OCI-M2 (cell line): ENCODE measurements around the gene HNF4A.

ENCODE experiments used
- DNase-seq: peaks from one replicate; lab custom pipeline; 2025; ENCODE audit not compliant: unreplicated experiment; lab: John Stamatoyannopoulos, UW

HNF4A gene

DNA sequence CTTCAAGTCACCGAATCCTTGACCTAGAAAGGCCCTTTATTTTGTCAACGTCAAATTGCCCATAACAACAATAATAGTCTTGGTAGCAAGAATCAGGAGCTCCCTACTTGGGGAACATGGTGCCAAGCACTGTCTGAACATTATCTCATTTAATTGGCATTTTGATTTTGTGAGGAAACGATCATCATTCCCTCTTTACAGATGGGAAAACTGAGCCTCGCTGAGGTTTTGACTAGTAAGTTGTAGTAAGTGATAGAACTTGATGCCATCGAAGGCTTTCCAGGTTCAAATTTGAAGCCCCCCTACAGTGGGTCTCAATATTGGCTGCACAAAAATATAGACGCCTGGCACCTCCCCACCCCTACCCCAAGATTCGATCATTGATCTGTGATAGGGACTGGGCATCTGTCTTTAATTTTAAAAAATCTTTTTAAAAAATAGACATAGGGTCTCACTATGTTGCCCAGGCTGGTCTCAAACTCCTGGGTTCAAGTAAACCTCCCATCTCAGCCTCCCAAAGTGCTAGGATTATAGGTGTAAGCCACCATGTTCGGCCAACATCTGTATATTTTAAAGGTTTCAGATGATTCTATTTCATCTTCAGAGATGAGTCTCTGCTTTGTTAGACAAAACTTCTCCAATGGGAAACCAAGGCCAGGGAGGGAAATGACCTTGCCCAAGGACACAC, 36.7 kb downstream of the HNF4A start:
- no peak for DNase-seq

DNA sequence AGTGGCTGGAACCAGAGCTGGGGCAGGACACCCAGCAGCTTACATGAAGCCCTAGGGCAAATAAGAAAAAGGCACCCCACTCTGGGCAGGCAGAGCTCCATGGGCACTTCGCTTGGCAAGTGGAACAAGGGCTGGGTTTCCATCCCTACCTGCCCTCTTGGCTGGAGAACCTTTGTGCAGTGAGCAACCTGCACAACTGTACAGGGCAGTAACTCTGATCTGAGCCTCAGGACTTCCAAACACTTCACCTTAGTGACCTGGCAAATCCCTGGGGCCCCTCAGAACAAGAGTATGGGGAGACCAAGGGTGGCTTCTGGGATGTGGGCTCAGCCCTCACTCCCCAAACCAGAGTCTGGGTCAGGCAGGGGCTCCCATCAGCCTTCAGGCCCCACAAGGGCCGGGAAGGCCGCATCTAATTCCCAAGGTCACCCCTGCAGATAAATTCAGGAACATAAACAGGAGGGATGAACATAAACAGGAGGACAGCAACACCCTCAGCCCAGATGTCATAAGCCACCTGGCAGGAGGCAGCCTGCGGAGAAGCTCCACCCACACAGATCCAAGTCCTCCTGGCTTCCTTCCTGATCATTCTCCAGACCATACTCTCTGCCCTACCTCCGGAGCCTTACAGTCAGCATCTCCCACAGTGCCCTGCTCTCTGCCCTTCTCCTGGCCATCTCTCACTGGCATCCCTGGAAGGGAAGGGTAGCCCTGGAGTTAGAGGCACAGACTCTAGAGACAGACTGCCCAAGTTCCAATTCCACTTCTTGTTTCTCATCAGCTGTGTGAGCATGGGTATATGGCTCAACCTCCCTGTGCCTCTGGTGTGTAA, 37.5 kb downstream of the HNF4A start:
- no peak for DNase-seq

DNA sequence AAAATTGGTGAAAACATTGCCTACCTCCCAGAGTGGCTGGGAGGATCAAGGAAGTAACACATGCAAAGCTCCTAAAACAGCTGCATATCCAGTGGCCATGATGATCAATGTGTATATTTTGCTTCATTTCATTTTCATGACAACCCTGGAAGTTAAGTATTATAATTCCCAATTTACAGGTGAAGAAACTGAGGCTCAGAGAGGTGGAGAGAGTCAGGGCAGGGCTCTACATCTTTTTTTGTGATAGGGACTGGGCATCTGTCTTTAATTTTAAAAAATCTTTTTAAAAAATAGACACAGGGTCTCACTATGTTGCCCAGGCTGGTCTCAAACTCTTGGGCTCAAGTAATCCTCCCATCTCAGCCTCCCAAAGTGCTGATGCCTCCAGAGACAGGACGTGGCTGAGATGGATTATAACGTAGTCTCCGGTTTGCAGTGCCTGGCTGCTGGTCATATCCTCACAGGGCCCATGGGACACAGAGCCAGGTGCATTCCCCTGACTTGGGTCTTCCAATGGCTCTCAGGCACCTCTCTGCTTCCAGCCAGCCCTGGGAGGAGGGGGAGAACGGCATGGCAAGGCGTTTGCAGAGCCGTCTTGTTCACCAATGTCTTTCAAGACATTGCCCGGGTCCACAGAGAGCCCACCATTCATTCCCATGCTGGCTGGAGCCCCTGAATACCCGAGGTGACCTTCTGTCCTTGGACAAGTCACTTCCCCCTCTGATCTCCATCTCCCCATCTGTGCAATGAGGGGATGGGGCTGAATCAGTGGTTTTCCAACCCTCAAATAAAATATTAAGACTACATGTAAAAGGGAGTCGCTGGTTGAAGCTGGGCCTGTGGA, 38.3 kb downstream of the HNF4A start:
- DNase-seq = no peak

- DNase-seq = no peak
These were observed 38.9 kb downstream of the HNF4A start for GRCh38 chr20:44394452-44394701.

GRCh38 chr20:44394702-44395460, 39.4 kb downstream of the HNF4A start:
- DNase-seq = peak; percentile 84

DNA sequence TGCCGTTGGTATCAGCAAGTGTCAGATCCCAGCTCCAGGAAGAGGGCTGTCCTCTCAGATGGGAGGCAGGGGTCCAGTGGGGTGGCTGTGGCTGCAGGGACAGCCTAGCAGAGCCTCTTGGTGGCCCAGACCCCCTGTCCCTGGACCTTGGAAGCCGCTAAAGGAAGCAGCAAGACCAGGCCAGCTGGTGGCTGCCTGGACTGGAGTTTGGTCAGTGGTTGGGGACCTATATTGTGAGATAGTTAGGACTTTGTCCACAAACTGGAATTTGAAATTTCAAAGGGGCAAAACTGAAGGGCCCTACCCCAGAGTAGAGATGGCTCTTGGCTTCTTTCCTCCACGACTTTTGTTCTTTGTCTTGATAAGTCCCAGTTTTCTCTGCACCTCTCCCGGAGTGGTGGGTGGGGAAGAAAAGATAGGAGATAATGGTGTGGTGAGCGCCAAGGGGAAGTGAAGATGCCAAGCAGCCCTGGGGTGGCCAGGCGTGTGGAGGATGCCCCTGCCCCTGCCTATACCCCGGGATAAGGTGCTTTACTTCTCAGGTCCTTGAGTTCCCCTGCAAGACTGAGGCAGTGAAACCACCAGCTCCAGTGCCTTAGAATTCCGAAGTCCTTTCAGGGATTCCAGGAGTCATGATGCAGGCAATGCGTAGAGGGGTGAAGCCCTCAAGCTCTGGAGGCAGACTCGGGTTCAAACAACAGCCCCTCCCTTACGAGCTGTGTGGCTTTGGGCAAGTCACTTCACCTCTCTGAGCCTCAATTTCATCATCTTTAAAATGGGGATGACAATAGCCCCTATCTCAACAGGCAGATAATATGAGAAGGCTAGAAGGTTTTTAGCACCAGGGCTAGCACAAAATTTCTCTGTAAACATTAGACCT, 40.2 kb downstream of the HNF4A start:
- no peak for DNase-seq

DNA sequence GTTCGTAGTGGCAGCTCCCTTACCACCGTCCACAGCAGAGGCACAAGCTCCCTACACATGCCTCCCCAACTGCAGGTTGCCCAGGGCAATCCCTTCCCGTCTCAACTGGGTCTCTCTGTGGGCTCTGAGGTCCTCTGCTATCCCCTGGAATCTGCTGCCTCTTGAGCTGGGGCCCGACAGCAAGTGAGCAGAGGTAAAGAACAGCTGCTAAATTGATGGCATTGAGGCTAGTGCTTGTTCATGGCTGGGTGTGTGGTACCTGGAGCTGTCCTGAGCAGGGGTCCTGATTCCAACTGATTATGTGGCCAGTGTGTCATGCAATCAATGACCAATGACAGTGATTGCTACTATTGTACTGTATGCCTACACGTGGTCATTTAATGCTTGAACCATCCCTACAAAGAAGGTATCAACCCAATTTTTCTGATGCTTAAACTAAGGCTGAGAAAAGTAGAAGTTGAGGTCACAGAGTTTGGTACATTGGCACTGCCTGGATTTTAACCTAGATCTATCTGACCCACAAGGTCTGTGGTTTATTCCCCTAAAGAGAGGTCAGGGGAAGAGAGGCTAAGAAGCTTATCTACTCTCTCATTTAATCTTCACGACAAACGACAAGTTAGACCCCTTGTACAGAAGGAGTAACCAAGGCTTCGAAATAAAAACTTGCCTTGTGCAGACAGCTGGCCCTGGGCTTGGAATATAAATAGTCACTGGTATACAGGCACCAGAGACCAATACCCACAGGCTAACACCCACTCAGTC, 41.1 kb downstream of the HNF4A start:
- DNase-seq = no peak

- DNase-seq = no peak
These were observed 42.8 kb downstream of the HNF4A start for GRCh38 chr20:44398335-44398734.

- no peak for DNase-seq
These were observed 43.9 kb downstream of the HNF4A start for GRCh38 chr20:44399446-44399845.

- no peak for DNase-seq
These were observed 45.1 kb downstream of the HNF4A start for GRCh38 chr20:44400671-44400969.

DNA sequence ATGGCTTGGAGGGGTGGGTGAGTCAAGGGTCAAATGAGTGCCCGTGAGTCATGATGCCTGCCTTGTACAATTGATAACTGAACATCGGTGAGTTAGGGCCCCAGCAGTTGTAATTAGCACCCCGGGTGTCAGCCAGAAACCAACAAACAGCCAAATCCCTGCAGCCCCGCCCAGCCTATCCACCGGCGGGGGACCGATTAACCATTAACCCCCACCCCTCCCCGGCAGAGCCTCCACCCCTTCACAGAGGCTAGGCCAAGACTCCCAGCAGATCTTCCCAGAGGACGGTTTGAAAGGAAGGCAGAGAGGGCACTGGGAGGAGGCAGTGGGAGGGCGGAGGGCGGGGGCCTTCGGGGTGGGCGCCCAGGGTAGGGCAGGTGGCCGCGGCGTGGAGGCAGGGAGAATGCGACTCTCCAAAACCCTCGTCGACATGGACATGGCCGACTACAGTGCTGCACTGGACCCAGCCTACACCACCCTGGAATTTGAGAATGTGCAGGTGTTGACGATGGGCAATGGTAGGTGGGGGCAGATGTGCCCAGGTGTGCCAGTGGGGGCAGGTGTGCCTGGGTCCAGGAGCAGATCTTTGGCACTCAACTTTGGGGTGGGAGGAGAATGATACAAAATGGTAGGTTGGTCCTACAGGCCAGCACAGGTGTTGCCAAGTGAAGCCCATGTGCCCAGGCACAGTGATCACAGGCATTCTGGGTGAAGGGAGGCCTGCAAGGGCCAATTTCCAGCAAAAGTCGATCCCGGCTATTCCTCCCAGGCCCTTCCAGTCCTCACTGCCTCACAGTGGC, 45.7 kb downstream of the HNF4A start:
- DNase-seq = no peak

DNA sequence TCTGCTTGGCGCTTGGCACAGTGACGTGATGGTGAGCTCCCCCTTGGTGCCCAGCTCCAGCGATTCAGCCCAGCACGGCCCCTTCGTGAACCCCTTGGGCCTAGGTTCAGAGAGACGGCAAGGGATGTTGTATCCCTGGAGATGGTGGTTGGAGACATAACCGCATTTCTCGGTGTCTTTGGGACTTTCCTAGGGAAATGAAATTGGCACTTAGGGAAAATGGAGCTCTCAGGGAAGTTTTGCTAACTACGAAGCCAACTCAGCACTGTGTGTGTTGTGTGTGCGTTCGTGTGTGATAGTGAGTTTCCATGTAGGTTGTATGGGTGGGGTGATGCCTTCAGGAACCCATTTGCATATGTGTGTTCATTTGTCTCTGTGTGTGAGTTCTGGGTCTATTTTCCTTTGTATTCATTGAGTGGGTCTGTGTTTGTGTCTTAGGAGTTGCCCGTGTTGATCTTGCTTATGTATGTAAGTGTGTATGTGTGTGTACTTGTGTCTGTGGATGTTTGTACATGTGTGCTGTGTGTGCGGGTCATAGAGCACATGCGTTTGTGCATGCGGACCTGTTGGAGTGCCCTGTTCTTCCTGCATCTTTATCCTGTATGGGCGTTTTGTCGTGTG, 46.4 kb downstream of the HNF4A start:
- DNase-seq = no peak

GRCh38 chr20:44402391-44403193, 47.1 kb downstream of the HNF4A start:
- DNase-seq = no peak

DNA sequence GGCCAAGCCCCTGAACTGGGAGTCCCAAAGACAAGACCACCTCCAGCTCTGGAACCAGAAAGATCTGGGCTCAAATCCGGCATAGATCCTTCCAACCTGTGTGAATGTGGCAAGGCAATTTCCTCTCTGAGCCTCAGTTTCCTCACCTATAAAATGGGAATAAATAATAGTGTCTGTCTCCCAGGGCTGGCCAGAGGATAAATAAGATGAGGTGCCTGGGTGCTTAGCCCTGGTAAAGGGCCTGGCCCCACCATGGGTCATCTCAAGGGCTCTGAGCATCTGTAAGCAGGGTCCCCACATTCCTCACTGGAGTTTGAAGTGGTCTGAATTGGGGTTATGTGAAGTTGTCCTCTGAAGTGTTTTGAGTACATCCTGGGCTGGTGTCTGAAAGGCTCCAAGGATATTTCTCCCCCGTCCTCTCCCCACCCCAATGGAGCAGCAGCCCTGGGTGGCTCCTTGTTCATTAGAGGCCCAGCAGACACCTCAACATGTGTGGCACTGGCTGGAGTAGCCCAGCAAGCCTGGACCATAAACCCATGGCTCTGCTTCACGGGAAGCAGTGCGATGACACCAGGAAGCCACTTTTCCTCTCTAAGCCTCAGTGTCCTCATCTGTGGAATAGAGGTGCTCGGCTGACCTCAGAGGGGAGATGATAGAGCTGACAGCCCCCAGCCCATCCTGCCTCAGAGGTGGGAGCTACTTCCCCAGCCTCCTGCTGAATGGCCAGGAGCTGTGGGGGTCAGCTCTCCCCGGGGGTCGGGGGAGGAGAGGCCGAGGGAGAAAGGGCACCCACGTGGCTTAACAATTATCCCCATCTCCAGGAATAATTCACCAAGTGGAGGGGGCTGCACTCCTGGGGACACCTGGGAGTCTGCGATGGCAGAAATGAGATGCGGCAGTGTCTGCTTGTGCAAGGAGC, 48.0 kb downstream of the HNF4A start:
- DNase-seq = no peak

DNA sequence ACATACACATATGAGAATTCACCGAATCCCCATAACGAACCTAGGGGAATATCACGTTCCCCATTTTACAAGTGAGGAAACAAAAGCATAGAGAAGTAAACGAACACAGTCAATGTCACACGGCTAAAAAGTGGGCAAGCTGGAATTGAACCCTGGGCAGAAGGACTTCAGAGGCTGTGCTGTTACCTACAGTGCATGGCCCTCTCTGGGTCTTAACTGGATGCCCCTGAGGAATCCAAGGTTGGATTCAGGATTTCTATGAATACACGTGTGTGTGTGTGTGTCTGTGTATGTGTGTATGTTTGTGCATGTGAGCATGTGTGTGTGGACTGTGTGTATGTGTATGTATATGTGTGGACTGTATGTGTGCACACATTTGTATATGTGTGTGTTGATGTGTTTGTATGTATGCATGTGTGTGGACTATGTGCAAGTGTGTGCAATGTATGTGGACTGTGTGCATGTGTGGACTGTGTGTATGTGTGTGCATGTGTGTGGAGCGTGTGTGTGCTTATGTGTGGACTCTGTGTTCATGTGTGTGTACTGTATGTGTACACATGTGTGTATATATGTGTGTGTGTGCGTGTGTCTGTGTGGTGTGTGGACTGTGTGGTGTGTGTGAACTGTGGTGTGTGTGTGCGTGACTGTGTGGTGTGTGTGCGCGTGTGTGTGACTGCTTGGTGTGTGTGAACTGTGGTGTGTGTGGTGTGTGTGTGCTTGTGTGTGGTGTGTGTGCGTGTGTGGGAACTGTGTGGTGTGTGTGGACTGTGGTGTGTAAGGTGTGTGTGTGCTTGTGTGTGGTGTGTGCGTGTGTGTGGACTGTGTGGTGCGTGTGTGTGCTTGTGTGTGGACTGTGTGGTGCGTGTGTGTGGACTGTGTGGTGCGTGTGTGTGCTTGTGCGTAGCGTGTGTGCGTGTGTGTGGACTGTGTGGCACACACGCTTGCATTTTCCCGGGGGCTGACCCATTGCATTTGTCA, 49.0 kb downstream of the HNF4A start:
- DNase-seq = no peak
